NCI-H2171 (cell line): Measurements from ENCODE around the gene MTHFD2L.

Source experiments
- DNase-seq: peaks from one replicate; lab custom pipeline; 2025; lab: John Stamatoyannopoulos, UW

MTHFD2L gene

DNA sequence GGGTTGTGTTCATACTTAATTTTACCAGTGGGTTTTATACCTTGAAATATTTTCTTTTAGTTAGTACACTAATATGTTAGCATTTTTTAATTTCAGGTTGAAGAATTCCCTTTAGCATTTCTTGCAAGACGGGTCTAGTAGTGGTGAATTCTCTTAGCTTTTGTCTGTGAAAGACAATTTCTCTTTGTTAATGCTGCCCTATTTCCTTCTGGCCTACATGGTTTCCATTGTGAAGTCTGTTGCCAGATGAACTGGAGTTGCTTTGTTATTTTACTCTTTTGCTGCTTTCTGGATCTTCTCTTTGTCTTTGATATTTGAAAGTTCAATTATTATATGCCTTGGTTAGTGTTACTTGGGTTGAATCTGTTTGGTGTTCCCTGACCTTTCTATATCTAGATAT, 25.0 kb upstream of the MTHFD2L start:
- DNase-seq = no peak

DNA sequence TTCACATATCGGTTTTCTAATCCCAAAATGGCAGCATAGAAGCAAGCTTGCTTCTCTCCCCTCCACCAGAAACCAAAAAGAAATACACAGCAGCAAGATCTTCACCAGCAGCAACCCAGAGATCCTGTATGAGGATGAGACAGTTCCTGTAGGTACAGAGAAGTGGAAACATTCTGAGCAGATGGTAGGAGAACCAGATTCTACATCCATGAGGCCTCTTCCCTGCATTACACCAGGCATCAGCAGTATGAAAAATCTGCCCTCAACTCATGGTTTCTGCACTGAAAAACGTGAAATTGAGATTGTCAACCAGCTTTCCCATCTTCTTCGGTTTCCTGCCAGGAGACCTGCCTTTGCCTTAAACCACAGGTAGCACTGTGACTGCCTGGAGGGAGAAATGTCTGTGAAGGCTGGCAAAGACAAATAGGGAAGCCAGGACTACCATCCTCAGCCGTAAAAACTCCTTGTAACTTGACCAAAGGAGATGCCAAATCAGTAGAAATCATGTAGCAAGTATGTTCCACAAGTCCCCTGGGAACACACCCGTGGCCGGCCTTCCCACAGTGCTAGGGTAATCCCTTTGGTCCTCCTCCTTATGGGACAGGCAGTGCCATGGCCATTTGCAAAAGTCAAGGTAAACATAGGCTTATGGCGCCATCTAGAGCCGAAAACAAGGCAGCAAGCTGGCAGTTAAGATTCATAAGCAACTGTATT, 24.0 kb upstream of the MTHFD2L start:
- no peak for DNase-seq

DNA sequence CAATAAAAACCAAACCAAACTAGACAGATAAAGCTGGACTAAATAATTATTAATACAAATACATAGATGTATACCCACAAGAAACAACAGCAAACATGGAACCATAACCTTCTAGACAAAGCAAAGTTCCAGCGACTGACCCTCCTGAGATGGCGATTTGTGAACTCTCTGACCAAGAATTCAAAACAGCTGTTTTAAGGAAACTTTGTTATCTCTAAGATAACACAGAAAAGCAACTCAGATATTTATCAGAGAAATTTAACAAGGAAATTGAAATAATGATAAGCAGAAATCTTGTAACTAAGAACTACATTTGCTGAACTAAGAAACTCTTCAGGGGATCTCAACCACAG, 23.4 kb upstream of the MTHFD2L start:
- DNase-seq = no peak

DNA sequence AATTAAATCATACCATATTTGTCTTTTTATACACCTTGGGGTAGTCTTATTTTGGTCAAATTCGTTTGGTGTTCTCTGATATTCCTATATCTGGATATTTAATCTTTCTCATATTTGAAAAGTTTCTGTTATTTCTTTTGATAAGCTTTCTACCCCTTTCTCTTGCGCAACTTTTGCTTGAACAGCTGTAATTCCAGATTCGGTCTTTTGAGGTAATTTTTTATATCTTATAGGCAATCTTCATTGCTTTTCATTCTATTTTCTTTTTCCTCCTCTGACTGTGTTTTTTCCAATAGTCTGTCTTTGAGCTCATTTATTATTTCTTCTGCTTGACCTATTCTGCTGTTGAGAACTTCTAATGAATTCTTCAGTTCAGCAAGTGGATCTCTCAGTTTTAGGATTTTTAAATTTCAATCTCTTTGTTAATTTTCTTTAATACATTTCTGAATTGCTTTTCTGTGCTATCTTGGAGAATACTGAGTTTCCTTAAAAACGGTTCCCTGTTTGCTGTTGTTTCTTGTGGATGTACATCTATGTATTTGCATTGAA, 11.3 kb upstream of the MTHFD2L start:
- DNase-seq = no peak

DNA sequence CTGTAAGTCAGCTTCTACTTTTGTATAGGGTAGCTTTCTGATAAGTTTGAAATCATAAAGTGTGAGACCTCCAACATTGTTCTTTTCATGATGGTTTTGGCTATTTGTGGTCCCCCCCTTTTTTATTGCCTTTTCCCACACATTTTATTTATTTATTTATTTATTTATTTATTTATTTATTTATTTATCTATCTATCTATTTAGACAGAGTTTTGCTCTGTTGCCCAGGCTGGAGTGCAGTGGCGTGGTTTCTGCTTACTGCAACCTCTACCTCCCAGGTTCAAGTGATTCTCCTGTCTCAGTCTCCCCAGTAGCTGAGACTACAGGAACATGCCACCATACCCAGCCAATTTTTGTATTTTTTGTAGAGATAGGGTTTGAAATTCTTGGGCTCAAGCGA, 9.7 kb upstream of the MTHFD2L start:
- no peak for DNase-seq

DNA sequence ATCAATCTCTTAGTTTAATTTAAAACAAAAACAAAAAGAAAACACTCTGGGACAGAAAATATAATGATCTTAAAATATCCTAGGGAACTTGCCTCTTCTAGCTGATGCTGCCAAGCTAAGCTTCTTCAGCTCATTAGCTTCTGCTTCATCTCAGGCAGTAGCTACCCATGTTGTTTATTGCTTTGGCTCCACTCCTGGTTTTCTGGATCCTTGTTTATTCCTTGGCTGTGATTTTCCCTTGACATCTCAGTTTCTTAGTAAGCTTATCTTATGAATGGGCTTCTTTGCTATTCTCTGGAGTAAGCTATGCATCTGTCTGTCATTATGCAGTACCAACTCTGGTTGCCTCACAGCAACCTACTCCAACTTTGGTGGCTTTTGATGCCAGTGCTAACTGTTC, 5.1 kb upstream of the MTHFD2L start:
- DNase-seq = no peak

DNA sequence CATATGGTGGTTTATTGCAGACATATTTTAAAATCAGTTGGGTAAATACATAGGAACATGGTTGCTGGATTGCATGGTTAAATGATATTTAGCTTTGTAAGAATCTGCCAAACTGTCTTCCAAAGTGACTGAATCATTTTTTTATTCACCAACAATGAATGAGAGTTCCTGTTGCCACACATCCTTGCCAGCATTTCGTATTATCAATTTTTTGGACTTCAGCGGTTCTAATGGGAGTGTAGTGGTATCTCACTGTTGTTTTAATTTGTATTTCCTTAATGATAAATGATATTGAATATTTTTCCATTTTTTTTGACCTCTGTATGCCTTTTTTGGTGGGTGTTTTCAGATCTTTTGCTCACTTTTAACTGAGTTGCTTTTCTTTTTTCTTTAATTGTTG, 1.4 kb upstream of the MTHFD2L start:
- DNase-seq = no peak

DNA sequence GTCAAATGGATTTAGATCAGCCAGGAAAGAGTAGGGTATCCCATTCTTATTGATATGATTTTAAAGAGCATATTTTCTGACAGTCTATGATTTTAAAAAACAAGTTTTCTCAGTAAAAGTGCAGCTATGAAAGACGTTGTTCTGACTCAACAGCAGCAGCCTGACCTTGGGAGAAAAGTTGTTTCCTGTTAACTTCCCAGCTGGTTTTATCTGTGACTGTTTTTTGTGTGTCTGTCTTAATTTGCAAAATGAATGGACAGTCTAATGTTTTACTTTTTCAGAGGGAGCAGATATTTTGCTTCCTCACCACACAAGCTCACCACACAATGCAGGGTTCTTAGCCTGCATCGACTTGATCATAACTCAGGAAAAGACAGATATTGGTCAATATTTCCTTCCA, 764 bp upstream of the MTHFD2L start:
- no peak for DNase-seq

DNA sequence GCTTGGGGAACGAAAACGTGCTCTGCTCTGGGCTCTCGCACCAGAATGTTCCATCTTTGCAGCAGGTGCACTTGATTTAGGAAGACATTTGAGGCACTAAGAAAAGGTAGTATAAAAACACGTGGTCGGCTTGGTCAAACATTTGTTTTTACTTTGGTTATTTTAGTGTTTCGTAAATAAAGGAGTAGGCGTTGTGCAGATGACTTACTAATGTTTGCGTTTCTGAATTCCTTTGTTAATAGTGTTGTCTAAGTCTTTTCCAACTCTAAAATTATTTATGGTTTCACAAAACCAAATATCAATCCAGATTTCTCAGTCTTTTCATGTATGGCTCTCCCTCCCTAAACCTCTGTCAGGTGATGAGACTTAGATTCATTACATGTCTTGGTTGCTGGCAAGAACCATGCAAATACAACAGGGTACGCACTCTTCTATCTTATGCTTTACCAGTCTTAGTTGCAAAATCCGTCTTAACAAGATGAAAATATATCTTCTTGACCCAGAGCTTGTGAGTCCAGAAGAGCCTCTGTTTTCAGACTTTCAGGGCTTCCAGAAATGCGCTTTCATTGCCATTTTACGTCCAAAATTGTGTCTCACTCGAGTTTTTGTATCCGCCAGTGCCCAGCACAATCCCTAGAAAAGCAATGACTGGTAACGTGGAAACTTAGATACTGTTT, 686 bp downstream of the MTHFD2L start:
- no peak for DNase-seq

DNA sequence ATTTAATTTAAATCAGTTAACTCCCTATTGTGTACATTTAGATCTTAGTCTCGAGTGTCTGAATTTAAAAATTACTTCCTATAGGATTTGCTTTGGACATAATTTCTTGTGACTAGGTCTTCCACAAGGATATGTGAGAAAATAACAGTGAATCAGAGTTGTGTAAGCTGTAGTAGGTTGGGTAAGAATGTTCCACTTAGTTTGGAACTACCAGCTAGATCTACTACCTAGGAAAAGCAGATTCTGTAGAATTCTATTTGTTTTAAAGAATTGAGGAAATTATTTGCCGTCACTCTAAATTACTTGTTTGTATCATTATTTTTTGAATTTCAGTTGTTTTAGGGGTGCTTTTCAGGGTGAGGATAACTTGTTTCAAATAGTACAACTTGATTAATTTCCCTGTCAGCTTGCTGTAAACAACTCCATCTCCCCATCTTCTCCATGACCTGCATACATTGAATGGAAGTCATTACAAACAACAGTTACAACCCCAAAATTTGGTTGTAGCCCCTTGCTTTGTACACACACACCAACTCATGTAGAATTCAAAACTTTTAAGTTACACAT, 1.3 kb downstream of the MTHFD2L start:
- no peak for DNase-seq

DNA sequence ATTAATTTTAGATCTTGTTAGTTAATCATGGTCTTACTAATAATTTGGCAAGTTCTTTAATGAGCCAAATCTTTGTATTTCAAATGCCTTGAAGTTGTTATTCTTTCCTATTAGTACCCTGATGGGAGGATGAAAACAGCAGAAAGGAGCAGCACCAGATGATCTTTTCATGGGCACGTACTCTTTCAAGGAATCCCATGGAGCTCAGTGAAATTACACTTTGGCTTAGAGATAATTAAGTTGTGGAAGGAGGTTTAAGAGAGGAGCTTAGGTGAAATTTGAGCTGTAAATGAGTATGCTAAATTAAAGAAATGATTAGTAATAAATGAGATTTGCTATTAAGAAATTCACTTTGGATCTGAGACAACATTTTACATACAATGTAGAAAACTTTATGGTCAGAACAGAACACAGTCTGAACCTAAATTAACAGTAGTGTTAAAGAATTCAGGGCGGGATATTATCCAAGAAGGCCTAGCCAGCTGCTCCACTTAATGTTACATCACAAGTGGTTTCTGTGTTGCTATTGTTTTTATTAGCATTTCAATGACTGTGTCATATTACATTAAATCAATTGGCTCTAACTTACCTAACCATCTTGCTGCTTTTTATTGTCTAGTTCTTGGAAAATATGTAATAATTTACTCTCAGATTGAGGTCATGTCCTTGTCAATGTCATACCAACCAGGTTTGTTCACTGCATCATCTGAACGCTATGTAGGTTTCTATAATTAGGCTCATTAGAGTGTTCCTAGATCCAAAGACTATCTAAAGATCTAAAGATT, 3.9 kb downstream of the MTHFD2L start:
- DNase-seq = no peak

DNA sequence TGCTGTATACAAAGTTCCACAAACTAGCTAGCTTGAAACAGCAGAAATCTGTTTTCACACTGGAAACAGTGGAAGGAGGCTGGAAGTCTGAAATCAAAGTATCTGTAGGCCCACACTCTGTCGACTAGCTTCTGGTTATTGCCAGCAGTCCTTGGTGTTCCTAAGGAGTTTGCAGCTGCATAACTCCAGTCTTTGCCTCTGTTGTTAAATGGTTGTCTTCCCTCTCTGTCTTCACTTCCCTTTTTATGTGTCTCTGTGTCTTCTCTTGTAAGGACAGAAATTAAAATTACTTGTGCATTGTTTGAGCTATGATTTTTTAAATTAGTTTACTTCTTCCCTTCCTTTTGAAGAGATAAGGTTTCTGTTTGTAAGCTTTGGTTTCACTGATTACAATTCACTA, 8.2 kb downstream of the MTHFD2L start:
- DNase-seq = no peak

DNA sequence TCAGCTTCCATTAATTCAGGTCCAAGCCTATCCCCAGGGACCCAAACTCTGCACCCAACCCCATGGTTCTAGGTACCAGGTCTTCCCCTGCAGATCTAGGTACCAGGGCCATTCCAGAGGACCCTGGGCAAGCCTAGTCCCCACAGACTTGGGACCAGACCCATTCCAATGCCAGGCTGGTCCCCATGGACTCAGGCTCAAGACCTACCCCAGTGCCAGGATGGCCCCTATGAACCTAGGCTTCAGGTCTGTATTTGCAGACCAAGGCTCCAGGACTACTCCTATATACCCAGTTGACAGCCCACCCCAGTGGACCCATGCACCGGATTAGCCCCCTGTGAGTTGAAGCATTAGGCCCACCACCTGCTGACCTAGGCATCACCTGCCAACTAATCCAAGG, 8.9 kb downstream of the MTHFD2L start:
- no peak for DNase-seq

DNA sequence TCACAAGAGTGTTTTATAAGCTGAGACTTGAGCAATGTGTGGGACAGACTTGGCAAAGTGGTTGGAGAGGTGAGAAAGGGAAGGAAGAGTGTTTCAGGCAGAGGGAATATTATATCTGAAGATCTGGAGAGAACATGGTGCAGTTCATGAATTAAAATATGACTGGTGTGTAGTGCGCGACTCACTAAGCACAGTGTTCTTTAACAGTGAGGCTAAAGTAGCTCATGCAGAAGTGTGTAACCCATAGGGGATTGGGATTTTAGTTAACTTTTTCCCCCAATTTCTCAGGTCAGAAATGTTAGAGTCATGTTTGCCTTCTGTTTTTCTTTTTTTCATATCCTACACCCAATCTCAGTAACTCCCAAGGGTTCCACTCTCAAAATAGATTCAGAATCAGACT, 9.7 kb downstream of the MTHFD2L start:
- no peak for DNase-seq

DNA sequence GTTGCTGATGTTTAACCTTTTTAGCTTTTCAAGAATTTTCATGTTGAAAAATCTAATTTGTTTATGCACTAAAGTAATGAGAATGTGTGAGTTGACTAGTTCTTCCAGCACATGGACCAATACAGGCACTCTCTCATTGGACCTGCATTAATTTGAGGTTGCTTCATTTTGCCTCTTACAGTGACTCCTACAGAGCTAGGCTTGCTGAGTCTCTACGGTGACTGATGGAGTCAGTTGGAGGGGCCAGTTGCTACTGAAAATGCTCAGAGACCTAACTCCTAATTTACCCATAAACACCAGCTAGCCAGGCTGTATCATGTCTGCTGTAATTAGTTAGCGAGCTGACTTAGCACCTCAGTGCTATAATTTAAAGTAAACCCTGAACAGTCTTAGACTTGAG, 10.9 kb downstream of the MTHFD2L start:
- no peak for DNase-seq

DNA sequence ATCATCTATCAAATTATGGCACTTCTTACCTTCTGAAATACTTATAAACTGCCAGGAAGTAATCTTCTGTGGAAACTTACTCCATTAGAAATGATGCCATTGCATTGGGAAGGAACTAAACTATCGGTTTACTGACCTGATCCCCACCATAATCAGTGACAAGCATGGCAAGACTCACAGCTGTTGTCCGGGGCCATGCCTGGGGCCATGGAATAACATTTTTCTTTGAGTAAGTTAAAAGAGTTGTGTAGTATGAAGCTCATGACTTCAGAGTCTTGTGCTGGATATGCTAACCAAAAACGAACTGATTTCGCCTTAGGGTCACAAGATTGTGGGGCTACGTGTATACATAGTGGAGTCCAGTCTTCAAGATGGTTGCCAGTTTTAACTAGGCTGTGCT, 15.4 kb downstream of the MTHFD2L start:
- DNase-seq = no peak

DNA sequence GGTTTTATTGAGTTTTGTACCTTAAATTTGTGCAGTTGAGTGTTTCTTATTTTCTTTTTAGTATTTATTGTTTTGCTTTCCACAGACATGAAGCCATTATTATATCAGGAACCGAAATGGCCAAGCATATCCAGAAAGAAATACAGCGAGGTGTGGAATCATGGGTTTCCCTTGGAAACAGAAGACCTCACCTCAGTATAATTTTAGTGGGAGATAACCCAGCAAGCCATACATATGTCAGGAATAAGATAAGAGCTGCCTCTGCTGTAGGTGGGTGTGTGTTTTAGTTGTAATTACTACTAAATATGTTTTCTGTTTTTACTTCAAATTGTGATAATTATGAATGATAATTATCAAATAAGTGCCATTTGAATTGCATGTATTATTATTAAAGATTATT, 16.5 kb downstream of the MTHFD2L start:
- DNase-seq = no peak

DNA sequence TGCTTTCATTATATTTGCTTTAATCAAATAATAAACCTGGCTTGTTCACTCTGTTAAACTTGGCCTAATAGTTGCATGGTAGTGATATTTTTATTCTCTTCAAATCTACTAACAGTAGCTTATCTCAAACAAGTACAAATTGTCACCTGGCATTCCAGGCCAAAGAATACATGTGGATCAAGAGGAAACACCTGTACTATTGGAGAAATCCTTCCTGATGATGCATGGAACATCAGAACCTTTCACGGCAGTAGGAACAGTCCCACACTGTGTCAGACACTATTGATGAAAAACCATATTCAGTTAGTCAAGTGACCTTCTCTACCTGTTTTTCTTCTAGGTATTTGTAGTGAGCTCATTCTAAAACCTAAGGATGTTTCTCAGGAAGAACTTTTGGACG, 17.0 kb downstream of the MTHFD2L start:
- no peak for DNase-seq

DNA sequence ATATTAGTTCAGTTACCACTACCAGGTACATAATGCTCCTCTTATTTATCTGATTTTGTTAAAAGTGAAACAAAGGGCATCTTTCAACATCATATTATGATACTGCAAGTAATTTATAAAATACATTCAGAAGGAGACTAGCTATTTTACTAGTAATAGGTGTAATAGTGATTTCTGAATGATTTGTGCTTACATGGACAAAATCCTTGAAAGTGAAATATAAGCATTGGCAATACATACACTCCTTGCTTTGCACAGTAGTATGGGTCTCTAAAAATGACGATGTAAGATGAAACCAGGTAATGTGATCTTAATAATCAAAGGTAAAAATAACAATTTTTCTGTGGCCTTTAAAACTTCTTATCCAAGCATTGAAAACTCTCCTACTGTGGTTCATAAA, 17.5 kb downstream of the MTHFD2L start:
- DNase-seq = no peak

DNA sequence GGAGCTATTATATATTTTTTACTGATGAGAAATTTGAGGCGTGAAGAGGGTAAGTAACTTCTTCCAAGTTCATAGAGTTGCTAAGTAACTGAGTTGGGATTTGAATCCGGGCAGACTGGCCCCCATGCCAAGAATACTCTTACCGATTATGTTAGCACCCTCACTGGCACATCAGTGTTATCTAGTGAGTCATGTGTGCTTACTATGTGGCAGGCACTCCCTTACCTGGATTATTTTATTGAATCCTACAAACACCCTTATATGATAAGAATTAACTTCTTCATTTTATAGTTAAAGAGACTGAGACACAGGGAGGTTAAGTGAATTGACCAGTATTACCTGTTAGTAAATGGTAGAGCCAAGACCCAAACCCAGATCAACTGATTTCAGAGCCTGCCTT, 20.9 kb downstream of the MTHFD2L start:
- no peak for DNase-seq

DNA sequence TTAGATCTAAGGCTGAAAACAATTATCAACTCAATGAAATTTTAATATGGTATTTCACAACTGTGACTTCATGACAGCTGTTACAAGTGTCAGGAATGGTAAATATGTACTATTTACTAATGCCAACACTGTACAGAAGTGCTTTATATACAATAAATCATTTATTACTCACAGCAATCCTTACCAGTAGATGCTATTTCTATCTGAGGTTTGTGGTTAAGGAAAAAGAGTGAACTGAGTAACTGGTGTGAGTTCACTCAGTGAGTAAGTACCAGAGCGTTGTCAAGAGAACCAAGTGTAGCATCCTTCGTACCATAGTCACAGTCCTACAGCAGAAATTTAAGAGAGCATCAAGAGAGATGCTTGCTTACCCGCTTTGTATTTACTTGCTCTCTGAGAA, 23.3 kb downstream of the MTHFD2L start:
- no peak for DNase-seq

DNA sequence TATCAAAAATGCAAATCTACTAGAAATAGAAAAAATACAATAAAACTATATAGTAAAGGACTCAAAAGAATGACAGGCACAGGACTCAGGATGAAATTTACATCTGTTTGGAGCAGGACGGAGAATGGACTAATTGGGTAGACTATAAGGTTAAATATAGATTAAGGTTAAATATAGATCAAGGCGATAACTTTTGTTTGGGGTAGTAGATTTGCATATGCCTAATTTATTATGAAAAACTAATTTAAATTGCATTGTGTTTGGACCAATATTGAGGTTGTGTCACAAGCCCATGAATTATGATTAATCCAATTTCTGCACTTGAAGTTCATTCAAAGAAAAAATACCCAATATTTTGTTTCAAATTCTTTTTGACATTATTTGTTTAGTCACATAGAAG, 31.0 kb downstream of the MTHFD2L start:
- DNase-seq = no peak
